SH-SY5Y (cell line): ENCODE measurements around the gene CCM2.

ENCODE experiments used
- GATA2 ChIP-seq: IDR thresholded peaks from 2 replicates; pipeline ENCODE4 v1.6.1; 2011; ENCODE audit warnings: mild to moderate bottlenecking, low read depth, low read length
- GATA3 ChIP-seq: IDR thresholded peaks from 2 replicates; pipeline ENCODE4 v1.6.1; 2011; ENCODE audit warnings: low read depth, mild to moderate bottlenecking, low read length, moderate library complexity

- no peak for TF ChIP-seq GATA3
- no peak for TF ChIP-seq GATA2
Measured at GRCh38 chr7:45015313-45015712, 15.3 kb downstream of the CCM2 start.
